Measurements from ENCODE around the gene NDUFS4. TPM values are rescaled to one million over a fixed set of nuclear protein-coding genes. Genes with fewer than 3 reads are reported as not detected.
A peak's percentile ranks its signal among the peaks of the same experiment; 100 is the strongest.
"Not testable (repeated sequence)": the region's sequence is repeated elsewhere in the genome, so short reads cannot be mapped to it uniquely, and the experiment has no call there.

Gene NDUFS4
- total RNA-seq, 6 donors from 2014 or later = 19.9 to 68.5 (median 51.5) TPM

DNA sequence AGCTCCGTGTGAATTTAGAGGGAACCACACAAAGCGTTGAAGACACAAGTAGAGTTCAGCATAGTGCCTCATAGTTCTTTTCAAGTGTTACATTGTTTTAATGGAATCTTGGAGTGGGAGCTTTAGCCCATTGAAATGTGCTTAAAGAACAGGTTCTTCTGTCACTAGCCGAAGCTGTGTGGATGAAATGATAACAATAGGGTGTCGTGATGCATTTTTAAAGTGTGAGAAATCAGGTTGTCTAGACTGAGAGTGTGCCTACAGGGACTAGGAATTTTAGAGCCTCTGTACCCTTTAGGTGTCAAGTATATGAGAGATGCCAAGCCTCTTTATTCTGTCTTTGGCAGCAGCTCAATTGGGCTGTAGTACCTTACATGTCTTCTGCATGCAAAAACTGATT is 83.0 kb downstream of the NDUFS4 start:
- peak; percentile 8 to 73 for ATAC-seq (ENCODE audit: low FRiP score in 2 of 2)
- WGBS, 2 donors = 81 to 84% methylated on average over 4 of the region's 4 CpGs
- H3K36me3 ChIP-seq = peaks cover 0 to 6% (median 0%) of the 10 kb centered on the region in 4 donors

GRCh38 chr5:53645078-53645477 is 84.6 kb downstream of the NDUFS4 start:
- no peak overlapping the region for H3K27ac ChIP-seq
- ATAC-seq (ENCODE audit: low FRiP score in 2 of 2) = no peak
- H3K9me3 ChIP-seq = no peaks in the 10 kb centered on the region
- 83 to 85% methylated on average over 2 of the region's 2 CpGs for WGBS, 2 donors
- TF ChIP-seq POLR2A (IDR thresholded peaks at IDR 0.05) (no peak), CTCF (IDR thresholded peaks at IDR 0.05) (no peak), EP300 (IDR thresholded peaks at IDR 0.05) (no peak), POLR2AphosphoS5 (IDR thresholded peaks at IDR 0.05) (no peak)
- H3K36me3 ChIP-seq = peaks cover 0 to 15% (median 0%) of the 10 kb centered on the region in 4 donors
- no peak for DNase-seq
- H3K4me3 ChIP-seq = no peak overlapping the region
- no peaks in the 10 kb centered on the region for H3K27me3 ChIP-seq
- peaks cover 3 to 14% (median 7%) of the 10 kb centered on the region in 4 donors for H3K4me1 ChIP-seq

More for the DNA sequence above, 83.0 kb downstream of the NDUFS4 start:
- no peaks in the 10 kb centered on the region for H3K9me3 ChIP-seq
- TF ChIP-seq POLR2A (IDR thresholded peaks at IDR 0.05) = no peak
- no peak for TF ChIP-seq POLR2AphosphoS5 (IDR thresholded peaks at IDR 0.05)
- no peak for TF ChIP-seq EP300 (IDR thresholded peaks at IDR 0.05)
- no peak for TF ChIP-seq CTCF (IDR thresholded peaks at IDR 0.05)
- H3K27me3 ChIP-seq = no peaks in the 10 kb centered on the region
- H3K4me1 ChIP-seq = peaks cover 3 to 14% (median 7%) of the 10 kb centered on the region in 4 donors
- no peak overlapping the region for H3K4me3 ChIP-seq
- H3K27ac ChIP-seq = no peak overlapping the region
- no peak for DNase-seq

DNA sequence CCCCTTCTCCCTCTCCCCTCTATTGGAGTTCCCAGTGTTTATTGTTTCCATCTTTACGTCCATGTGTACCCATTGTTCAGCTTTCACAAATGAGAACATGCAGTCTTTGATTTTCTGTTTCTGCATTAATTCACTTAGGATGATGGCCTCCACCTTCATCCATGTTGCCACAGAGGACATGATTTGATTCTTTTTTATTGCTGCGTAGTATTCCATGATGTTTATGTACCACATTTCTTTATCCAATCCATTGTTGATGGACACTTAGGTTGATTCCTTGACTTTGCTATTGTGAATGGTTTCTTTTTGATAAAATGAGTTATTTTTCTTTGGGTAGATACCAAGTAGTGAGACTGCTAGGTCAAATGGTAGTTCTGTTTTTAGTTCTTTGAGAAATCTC is 88.9 kb downstream of the NDUFS4 start:
- no peak for DNase-seq
- 70 to 97% methylated on average over 2 of the region's 2 CpGs for WGBS, 2 donors
- no peak for TF ChIP-seq EP300 (IDR thresholded peaks at IDR 0.05)
- no peak for TF ChIP-seq POLR2AphosphoS5 (IDR thresholded peaks at IDR 0.05)
- no peak for TF ChIP-seq POLR2A (IDR thresholded peaks at IDR 0.05)
- TF ChIP-seq CTCF (IDR thresholded peaks at IDR 0.05) = no peak
- Histone ChIP-seq H3K4me3 (no peak overlapping the region), H3K36me3 (peaks cover 0 to 15% (median 0%) of the 10 kb centered on the region in 4 donors), H3K9me3 (no peaks in the 10 kb centered on the region), H3K27ac (no peak overlapping the region), H3K4me1 (peaks cover 0 to 3% (median 0%) of the 10 kb centered on the region in 4 donors), H3K27me3 (no peaks in the 10 kb centered on the region)
- no peak for ATAC-seq (ENCODE audit: low FRiP score in 2 of 2)

DNA sequence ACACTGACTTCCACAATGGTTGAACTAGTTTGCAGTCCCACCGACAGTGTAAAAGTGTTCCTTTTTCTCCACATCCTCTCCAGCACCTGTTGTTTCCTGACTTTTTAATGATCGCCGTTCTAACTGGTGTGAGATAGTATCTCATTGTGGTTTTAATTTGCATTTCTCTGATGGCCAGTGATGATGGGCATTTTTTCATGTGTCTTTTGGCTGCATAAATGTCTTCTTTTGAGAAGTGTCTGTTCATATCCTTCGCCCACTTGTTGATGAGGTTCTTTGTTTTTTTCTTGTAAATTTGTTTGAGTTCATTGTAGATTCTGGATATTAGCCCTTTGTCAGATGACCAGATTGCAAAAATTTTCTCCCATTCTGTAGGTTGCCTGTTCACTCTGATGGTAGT is 100.1 kb downstream of the NDUFS4 start:
- not testable (repeated sequence) for H3K36me3 ChIP-seq; ATAC-seq (ENCODE audit: low FRiP score in 2 of 2); H3K9me3 ChIP-seq; H3K4me1 ChIP-seq; H3K27me3 ChIP-seq; H3K4me3 ChIP-seq; H3K27ac ChIP-seq; DNase-seq
- WGBS, 2 donors = 97 to 99% methylated on average over 4 of the region's 4 CpGs

DNA sequence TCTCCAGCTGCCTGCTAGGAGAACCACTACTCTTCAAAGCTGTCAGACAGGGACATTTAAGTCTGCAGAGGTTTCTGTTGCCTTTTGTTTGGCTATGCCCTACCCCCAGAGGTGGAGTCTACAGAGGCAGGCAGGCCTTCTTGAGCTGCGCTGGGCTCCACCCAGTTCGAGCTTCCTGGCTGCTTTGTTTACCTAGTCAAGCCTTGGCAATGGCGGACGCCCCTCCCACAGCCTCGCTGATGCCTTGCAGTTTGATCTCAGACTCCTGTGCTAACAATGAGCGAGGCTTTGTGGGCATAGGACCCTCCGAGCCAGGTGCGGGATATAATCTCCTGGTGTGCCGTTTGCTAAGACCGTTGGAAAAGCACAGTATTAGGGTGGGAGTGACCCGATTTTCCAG is 104.9 kb downstream of the NDUFS4 start:
- not testable (repeated sequence) for H3K36me3 ChIP-seq; H3K4me1 ChIP-seq; ATAC-seq (ENCODE audit: low FRiP score in 2 of 2); H3K9me3 ChIP-seq; H3K27me3 ChIP-seq; H3K4me3 ChIP-seq; H3K27ac ChIP-seq
- 94 to 100% methylated on average over 2 to 11 of the region's 11 CpGs for WGBS, 2 donors
- DNase-seq = peak in 1 of 2 donors; percentile 5

DNA sequence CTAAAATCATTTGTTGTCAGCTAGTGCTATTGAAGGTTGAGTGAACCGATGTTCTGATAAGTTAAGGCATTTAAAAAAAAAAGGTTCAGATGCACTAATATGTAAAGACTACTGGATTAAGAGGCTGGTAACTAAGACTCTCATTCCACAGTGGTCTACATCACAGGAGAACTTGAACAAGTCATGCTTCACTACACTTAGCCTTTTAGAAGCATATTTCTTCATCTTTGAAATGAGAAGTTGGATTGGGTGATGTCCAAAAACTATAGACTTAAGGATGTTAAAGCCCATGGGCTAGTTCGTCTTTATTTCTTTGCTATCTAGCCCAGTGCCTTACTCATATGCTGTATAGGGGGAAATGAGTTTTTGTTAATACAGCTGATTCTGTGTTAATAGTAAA is 107.2 kb downstream of the NDUFS4 start:
- H3K9me3 ChIP-seq = peaks cover 0 to 5% (median 2%) of the 10 kb centered on the region in 4 donors
- H3K36me3 ChIP-seq = peaks cover 0 to 6% (median 0%) of the 10 kb centered on the region in 4 donors
- H3K27me3 ChIP-seq = no peaks in the 10 kb centered on the region
- ATAC-seq (ENCODE audit: low FRiP score in 2 of 2) = no peak
- no peak for DNase-seq
- no peak for TF ChIP-seq EP300 (IDR thresholded peaks at IDR 0.05)
- no peak for TF ChIP-seq POLR2A (IDR thresholded peaks at IDR 0.05)
- TF ChIP-seq CTCF (IDR thresholded peaks at IDR 0.05) = no peak
- TF ChIP-seq POLR2AphosphoS5 (IDR thresholded peaks at IDR 0.05) = no peak
- no peak overlapping the region for H3K27ac ChIP-seq
- H3K4me1 ChIP-seq = no peaks in the 10 kb centered on the region
- H3K4me3 ChIP-seq = no peak overlapping the region
- 94 to 95% methylated on average over 2 of the region's 2 CpGs for WGBS, 2 donors

Data from upper lobe of left lung (tissue), 6 donors.